Measurements from ENCODE around the gene HMGN3.

DNA sequence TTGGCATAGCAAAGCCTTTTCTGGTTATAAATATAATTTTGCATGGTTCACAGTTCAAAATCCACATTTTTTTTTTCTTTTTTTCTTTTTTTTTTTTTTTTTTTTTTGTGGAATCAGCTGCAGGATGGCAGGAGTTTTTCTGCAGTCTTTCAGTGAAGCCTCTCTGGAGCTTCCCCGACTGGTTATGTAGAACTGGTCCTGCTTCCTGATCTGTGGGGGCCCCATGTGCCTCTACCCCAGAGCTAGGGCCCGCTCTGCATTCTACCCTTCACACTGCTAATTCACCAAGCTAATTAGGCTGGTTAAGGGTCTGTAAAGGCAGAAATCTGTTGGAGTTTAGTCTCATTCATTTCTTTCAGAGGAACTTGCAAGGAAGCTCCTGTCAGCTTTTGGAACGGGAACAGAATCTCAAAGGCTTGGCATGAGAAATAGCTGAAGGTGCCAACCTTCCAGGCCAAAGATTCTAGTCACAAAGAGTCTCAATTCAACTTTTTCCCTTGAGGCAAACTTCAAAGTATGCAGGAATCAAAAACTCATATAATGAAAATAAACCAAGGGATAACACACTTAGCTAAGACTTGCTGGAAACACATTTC is 45.5 kb downstream of the HMGN3 start:
- TF ChIP-seq, protein P1, sequence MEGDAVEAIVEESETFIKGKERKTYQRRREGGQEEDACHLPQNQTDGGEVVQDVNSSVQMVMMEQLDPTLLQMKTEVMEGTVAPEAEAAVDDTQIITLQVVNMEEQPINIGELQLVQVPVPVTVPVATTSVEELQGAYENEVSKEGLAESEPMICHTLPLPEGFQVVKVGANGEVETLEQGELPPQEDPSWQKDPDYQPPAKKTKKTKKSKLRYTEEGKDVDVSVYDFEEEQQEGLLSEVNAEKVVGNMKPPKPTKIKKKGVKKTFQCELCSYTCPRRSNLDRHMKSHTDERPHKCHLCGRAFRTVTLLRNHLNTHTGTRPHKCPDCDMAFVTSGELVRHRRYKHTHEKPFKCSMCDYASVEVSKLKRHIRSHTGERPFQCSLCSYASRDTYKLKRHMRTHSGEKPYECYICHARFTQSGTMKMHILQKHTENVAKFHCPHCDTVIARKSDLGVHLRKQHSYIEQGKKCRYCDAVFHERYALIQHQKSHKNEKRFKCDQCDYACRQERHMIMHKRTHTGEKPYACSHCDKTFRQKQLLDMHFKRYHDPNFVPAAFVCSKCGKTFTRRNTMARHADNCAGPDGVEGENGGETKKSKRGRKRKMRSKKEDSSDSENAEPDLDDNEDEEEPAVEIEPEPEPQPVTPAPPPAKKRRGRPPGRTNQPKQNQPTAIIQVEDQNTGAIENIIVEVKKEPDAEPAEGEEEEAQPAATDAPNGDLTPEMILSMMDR (IDR thresholded peaks at IDR 0.05; ENCODE audit: extremely low read depth in 1 of 2, insufficient read depth in 1 of 2, low read depth in 1 of 2, low read length in 2 of 2), result no peak
- no peak for TF ChIP-seq POLR2AphosphoS5 (IDR thresholded peaks at IDR 0.05; ENCODE audit: insufficient read depth, low read depth, low read length)
